Epithelial cell of alveolus of lung (primary cell): Measurements from ENCODE around the gene ANGPT4. TPM values are rescaled to one million over a fixed set of nuclear protein-coding genes. Genes with fewer than 3 reads are reported as not detected.

ENCODE experiments used
- total RNA-seq: library from RNA; depleted of rRNA; stranded (reverse); fragments of >200 nt; gene quantifications from 2 replicates; pipeline ENCODE4 v1.2.1, GENCODE V29; 2015

ANGPT4 gene, protein sequence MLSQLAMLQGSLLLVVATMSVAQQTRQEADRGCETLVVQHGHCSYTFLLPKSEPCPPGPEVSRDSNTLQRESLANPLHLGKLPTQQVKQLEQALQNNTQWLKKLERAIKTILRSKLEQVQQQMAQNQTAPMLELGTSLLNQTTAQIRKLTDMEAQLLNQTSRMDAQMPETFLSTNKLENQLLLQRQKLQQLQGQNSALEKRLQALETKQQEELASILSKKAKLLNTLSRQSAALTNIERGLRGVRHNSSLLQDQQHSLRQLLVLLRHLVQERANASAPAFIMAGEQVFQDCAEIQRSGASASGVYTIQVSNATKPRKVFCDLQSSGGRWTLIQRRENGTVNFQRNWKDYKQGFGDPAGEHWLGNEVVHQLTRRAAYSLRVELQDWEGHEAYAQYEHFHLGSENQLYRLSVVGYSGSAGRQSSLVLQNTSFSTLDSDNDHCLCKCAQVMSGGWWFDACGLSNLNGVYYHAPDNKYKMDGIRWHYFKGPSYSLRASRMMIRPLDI
- total RNA-seq = not detected in 2 replicates

GRCh38 chr20:916125-916799, at the start of gene ANGPT4:
Gene ANGPT4, minus strand, starts transcription at chr20:916334. Its CDS starts 120 bp downstream, at chr20:916214.

DNA sequence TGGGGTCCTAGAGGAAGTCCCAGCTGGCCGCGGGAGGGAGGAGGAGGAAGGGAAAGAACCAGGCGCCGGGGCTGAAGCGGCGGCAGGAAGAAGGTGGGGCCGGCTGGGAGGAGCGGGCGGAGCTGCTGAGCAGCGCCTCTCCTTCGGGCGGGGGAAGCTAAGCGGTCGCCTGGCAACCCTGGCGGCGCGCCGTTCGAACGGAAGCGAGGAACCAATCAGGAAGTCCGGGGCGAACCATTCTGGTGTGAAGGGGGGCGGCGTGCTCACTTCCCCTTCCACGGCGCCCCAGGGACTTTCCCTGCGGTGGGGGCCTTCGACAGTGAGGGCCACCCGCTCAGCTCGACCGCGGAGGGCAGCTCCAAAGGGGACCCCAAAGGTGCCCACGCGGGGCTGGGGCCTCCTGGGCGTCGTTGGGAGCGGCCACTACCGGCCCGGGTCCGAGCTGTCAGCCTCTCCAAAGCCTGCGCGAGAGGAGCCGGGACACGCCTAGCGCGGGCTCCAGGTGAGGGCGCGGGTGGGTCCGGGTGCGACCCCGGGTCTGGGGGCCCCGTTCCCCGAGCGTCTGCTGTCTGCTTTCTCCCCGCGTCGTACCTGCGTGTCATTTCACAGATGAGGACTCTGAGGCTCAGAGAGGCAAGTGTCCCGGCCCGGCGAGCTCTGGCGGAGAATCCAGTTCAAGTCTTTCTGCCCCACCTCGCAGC, 82.5 kb downstream of the ANGPT4 start, which contains the start of gene FAM110A:
FAM110A (plus strand) TSS at position 266 of the 701 bp plus-strand sequence. CDS start 11,090 bp downstream, outside the sequence.

Other genes starting within 250 kb of the ANGPT4 start
- gene SCRT2, start 240.5 kb downstream of the ANGPT4 start, total RNA-seq = not detected in 2 replicates
- gene SLC52A3, start 147.8 kb downstream of the ANGPT4 start, total RNA-seq = not detected in 2 replicates
- 1.8 and 4.7 TPM in 2 replicates for gene FAM110A, start 82.6 kb downstream of the ANGPT4 start, total RNA-seq
- not detected in 2 replicates for gene RSPO4, start 86.0 kb upstream of the ANGPT4 start, total RNA-seq
- gene PSMF1, start 202.3 kb upstream of the ANGPT4 start, total RNA-seq = 118 and 147 TPM in 2 replicates